Articular chondrocyte of knee joint (primary cell): Measurements from ENCODE around the gene RPP30. TPM values are rescaled to one million over a fixed set of nuclear protein-coding genes. Genes with fewer than 3 reads are reported as not detected.

ENCODE experiments used
- small RNA-seq: library from RNA; depleted of rRNA; stranded (forward); fragments of <200 nt; gene quantifications from one replicate; pipeline ENCODE3, GENCODE V24; 2012
- total RNA-seq: library from RNA; depleted of rRNA; stranded (reverse); fragments of >200 nt; gene quantifications from 2 replicates; pipeline ENCODE4 v1.2.3, GENCODE V29; 2012

Gene RPP30
- 41.3 and 46.5 TPM in 2 replicates for total RNA-seq

GRCh38 chr10:90871766-90872647, at the start of gene RPP30:
Gene RPP30, plus strand, starts transcription at chr10:90871974. Its CDS starts 13 bp downstream, at chr10:90871987.

DNA sequence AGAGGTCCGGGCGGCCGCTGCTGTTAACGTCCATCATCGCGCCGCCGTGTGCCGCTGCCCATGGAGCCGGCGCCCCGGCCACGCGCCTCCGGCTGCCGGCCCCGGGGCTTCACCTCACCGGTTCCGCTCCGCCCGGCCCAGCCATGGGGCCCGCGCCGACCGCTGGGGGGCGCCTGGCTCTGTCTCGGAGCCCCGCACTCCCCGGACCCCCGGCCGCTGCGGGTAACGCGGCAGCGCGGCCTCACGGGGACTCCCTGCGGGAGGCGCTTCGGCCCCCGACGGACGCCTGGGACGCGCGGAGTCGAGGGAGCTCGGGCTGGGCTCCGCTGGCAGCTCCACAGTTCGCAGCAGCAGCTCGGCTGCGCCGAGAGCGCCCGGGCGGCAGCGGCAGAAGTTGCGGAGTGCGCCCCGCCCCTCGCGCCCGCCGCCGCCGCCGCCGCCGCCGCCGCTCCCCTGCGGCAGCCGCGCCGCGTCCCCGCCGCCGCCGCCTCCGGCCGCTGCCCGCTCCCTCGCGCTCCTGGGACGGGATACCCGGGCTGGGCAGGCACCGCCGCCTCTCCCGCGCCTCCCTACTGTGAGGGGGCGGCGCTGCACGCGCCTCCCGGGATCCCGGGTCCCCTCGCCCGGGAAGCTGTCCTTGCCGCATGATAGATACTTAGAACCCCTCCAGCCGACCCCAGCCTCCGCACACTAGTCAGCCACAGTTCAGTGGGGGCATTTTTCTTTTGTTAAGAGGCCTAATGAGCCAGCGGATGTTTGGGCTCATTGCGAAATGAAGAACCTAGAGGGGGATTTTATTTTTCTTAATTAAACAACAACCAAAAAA, 13.9 kb upstream of the RPP30 start, which contains the start of gene HTR7:
Gene HTR7 (minus strand): TSS at position 405 of the 826 bp plus-strand sequence. CDS start 368 bp downstream, at position 37.

GRCh38 chr10:90920986-90921666, 49.4 kb downstream of the RPP30 start, which contains the start of gene ANKRD1:
Gene ANKRD1, minus strand, starts transcription at chr10:90921087. Its CDS starts 60 bp downstream, at chr10:90921027.

Small RNA genes within 50 kb of the gene (small RNA-seq; reads per million reads assigned to genes)
- gene RF00019: not detected
- gene RNU6-740P: not detected

Other genes starting within 250 kb of the RPP30 start
- gene HTR7, start 13.9 kb upstream of the RPP30 start, total RNA-seq: under 0.01 and 0.11 TPM in 2 replicates
- 0.52 and 5.7 TPM in 2 replicates for gene ANKRD1, start 49.1 kb downstream of the RPP30 start, total RNA-seq